Liver (tissue), 3 donors: ENCODE measurements around the gene NSMF.

Source experiments
- CTCF ChIP-seq: fragments of 150-350 bp; IDR thresholded peaks from 2 replicates; pipeline ENCODE4 v1.5.1; 2017; ENCODE audit warnings: improper control_type of control experiment, low read depth, low read length; ENCODE audit not compliant: missing input control
- EGR1 ChIP-seq, 2 donors: IDR thresholded peaks; 2 replicates each; pipeline ENCODE4 v1.6.1; 2016 to 2018; ENCODE audit warnings: antibody characterized with exemption in 2 of 2, low read depth in 2 of 2
- FOXA2 ChIP-seq: IDR thresholded peaks from 2 replicates; pipeline ENCODE4 v1.6.1; 2016; ENCODE audit warnings: antibody characterized with exemption
- GABPA ChIP-seq, 2 donors: IDR thresholded peaks in 1 of 2; conservative IDR thresholded peaks in 1 of 2; 2 replicates each; pipeline ENCODE4 v1.6.1; 2016; ENCODE audit warnings: antibody characterized with exemption in 2 of 2, mild to moderate bottlenecking in 1 of 2, moderate library complexity in 1 of 2
- RAD21 ChIP-seq, 2 donors: IDR thresholded peaks; 2 replicates each; pipeline ENCODE4 v1.6.1; 2016; ENCODE audit warnings: antibody characterized with exemption in 2 of 2, mild to moderate bottlenecking in 2 of 2
- SP1 ChIP-seq: IDR thresholded peaks from 2 replicates; pipeline ENCODE4 v1.6.1; 2018; ENCODE audit warnings: antibody characterized with exemption, mild to moderate bottlenecking
- YY1 ChIP-seq: IDR thresholded peaks from 2 replicates; pipeline ENCODE4 v1.6.1; 2016; ENCODE audit warnings: antibody characterized with exemption, mild to moderate bottlenecking
- donor health status: healthy.
- donor health status: healthy.

GRCh38 chr9:137464291-137464999, 5.3 kb upstream of the NSMF start:
- TF ChIP-seq YY1 (no peak), CTCF (no peak), RAD21 (IDR thresholded peaks at IDR 0.05) (no peak), FOXA2 (no peak), GABPA (IDR thresholded peaks at IDR 0.05 in 1 of 2, conservative IDR thresholded peaks at IDR 0.05 in 1 of 2) (no peak), EGR1 (IDR thresholded peaks at IDR 0.05; ENCODE audit: low read depth in 2 of 2) (no peak), SP1 (no peak)
